Stimulated activated effector memory CD8-positive, alpha-beta T cell treated with anti-CD3 and anti-CD28 coated beads, Interleukin-12 subunit alpha, Interleukin-12 subunit beta, amount 100 ng/mL, for 72 hours (primary cell): ENCODE results near the gene MCM5.
A peak's percentile ranks its signal among the peaks of the same experiment; 100 is the strongest.

ENCODE experiments used
- ATAC-seq: fragments of 150-1000 bp; cut with Tn5 transposase; 2 replicates; pipeline ENCODE4 v1.10.0; 2021
- DNase-seq, 2 donors: peaks; one replicate each; pipeline ENCODE4 v3.0.0; 2021 to 2022; ENCODE audit warnings: low spot score in 2 of 2
- H3K27ac Mint-ChIP-seq: one replicate; pipeline ENCODE4 v1.8.0; 2022; ENCODE audit warnings: mild to moderate bottlenecking, mixed read lengths
- H3K36me3 Mint-ChIP-seq: one replicate; pipeline ENCODE4 v1.8.0; 2022; ENCODE audit warnings: mild to moderate bottlenecking, mixed read lengths
- H3K4me1 Mint-ChIP-seq: one replicate; pipeline ENCODE4 v1.8.0; 2022; ENCODE audit warnings: mixed read lengths
- H3K4me3 Mint-ChIP-seq: one replicate; pipeline ENCODE4 v1.8.0; 2022; ENCODE audit warnings: mild to moderate bottlenecking, mixed read lengths
- H3K9me3 Mint-ChIP-seq: one replicate; pipeline ENCODE4 v1.8.0; 2022; ENCODE audit warnings: mixed read lengths

Gene MCM5

DNA sequence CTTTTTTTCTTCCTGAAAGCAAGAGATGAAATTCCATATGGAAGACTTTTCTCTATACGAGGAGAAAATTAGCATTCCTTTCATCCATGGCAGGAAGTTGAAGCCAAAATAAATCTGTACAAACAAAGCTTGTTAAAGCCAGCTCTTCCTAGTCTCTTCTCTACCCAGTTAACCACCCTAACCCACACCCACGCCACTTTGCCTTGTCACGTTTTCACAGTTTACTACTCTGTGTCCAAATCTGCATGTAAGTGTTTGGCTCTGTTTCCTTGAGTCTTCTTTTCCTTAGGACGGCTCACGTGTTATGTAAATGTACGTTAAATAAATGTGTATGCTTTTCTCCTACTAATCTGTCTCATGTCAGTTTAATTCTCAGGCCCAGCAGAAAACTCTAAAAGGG lies 26.2 kb upstream of the MCM5 start:
- no peak overlapping the region for H3K4me3 Mint-ChIP-seq
- H3K36me3 Mint-ChIP-seq, result peaks cover 16% of the 10 kb centered on the region
- DNase-seq (no peak), ATAC-seq (no peak)
- H3K4me1 Mint-ChIP-seq, result peaks cover 23% of the 10 kb centered on the region
- no peak overlapping the region for H3K27ac Mint-ChIP-seq
- no peaks in the 10 kb centered on the region for H3K9me3 Mint-ChIP-seq

DNA sequence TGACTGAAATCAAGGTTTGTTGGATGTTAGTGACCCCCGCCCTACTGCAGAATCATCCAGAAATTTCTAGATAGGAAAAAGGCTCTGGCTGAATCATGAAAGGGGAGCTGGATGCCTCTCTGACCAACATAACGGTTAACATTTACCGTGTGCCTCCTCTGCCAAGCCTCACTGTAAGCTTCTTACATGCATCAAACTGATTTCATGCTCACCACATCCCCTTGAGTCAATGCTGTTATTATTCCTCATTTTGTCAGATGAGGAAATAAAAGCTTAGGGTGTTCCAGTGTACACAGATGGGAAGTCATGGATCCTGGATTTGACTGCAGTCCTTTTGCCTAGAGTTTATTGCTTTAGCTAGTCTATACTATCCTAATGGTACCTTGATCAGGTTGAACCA lies 24.9 kb upstream of the MCM5 start:
- ATAC-seq (no peak), DNase-seq (no peak)
- no peak overlapping the region for H3K27ac Mint-ChIP-seq
- no peak overlapping the region for H3K4me3 Mint-ChIP-seq
- no peaks in the 10 kb centered on the region for H3K9me3 Mint-ChIP-seq
- H3K36me3 Mint-ChIP-seq, result peaks cover 16% of the 10 kb centered on the region
- H3K4me1 Mint-ChIP-seq, result peaks cover 24% of the 10 kb centered on the region

DNA sequence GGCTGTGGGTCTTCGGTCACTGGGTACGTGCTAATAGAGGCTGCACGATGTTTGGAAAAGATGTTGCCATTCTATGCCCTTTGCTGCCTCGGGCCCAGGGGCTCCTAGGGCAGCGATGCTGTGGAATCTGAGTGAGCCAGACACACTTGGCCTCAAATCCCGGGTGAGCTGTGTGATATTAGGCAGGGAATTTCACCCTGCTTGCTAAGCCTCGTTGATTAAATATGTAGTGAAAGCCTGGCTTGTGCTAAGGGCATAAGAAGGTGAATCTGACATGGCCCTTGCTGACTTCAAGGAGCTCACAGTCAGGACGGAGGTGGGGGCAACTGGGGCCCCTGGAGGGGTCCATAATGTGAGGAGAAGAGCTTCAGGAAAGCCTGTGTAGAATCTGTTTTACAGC lies 24.4 kb upstream of the MCM5 start:
- Mint-ChIP-seq H3K36me3 (peaks cover 14% of the 10 kb centered on the region), H3K4me1 (peaks cover 29% of the 10 kb centered on the region), H3K27ac (peak overlapping the region; percentile 45), H3K4me3 (no peak overlapping the region), H3K9me3 (no peaks in the 10 kb centered on the region)
- DNase-seq, result no peak
- ATAC-seq, result no peak

DNA sequence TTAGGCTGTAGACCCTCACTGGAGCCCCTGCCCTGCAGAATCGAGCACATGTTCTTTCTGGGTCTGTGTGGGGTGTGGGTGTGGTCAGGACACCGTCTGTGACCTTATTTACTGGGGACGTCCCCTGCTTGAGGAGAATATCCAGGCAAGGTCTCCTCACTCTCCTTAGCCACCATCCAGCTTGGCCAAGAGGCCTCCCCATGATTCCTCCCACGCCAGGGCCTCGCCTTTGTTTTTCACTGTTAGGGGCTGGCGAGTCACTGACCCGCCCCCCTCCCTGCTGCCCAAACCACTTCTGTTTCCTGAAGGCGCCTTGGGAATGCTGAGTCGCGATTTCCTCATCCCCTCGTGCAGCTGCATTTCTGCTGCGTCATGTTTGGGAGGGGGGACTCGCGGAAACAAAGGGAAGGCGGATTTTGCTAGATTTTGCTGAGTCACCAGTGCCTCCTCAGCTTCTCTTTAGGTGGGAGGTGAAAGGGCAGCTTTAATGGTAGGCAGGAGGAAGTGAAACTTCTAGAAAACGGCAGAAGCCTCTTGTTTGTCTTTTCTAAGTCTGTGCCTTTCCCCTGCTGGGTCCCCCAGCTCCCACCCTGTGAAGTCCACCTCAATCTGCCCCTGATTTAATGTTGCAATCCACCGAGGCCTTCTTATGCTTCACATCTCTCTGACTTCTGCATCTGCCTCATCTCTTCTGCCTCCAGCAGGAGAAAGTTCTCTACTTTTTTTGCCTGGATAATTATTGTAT lies 23.0 kb upstream of the MCM5 start:
- DNase-seq (no peak), ATAC-seq (no peak)
- Mint-ChIP-seq H3K9me3 (no peaks in the 10 kb centered on the region), H3K4me3 (peak overlapping the region; percentile 27), H3K4me1 (peaks cover 36% of the 10 kb centered on the region), H3K36me3 (peaks cover 6% of the 10 kb centered on the region), H3K27ac (peak overlapping the region; percentile 86)

DNA sequence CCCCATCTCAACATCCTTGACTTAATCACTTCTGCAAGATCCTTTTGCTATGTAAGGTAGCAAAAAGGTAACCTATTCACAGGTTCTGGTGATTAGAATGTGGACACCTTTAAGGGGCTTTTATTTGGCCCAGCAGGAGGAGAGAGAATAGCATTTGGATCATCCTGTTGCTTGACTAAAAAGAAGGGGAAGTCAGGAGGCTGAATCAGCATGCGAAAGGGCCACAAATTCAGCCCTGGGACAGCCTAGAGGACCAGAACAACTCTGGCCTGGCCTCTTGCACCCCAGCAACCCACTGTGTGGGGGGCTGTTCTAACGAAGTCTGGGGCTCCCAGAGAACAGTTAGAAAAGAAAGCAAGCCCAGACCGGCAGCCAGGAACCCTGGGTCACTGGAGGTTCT lies 22.2 kb upstream of the MCM5 start:
- no peak for DNase-seq
- H3K27ac Mint-ChIP-seq, result peak overlapping the region; percentile 86
- H3K9me3 Mint-ChIP-seq, result no peaks in the 10 kb centered on the region
- ATAC-seq, result no peak
- H3K4me1 Mint-ChIP-seq, result peaks cover 31% of the 10 kb centered on the region
- peak overlapping the region; percentile 27 for H3K4me3 Mint-ChIP-seq
- no peaks in the 10 kb centered on the region for H3K36me3 Mint-ChIP-seq

DNA sequence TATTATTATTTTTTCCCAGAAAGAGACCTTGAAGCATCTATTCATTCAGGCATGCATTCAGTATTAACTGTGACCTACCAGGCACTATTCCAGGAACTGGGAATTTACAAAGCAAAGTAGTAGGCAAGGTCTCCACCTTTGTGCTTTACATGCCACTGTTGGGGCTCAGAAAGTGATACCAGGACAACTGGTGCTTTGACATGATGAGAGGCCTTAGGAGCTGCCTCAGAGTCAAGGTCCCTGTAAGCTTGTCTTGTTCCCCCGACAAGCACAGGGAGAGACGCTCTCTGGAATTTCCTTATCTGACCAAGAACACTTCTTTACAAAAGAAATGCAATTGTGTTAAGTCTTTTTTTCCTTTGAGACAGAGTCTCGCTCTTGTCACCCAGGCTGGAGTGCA lies 21.3 kb upstream of the MCM5 start:
- no peaks in the 10 kb centered on the region for H3K36me3 Mint-ChIP-seq
- H3K27ac Mint-ChIP-seq, result peak overlapping the region; percentile 86
- peaks cover 31% of the 10 kb centered on the region for H3K4me1 Mint-ChIP-seq
- no peaks in the 10 kb centered on the region for H3K9me3 Mint-ChIP-seq
- no peak for ATAC-seq
- DNase-seq, result no peak
- no peak overlapping the region for H3K4me3 Mint-ChIP-seq

DNA sequence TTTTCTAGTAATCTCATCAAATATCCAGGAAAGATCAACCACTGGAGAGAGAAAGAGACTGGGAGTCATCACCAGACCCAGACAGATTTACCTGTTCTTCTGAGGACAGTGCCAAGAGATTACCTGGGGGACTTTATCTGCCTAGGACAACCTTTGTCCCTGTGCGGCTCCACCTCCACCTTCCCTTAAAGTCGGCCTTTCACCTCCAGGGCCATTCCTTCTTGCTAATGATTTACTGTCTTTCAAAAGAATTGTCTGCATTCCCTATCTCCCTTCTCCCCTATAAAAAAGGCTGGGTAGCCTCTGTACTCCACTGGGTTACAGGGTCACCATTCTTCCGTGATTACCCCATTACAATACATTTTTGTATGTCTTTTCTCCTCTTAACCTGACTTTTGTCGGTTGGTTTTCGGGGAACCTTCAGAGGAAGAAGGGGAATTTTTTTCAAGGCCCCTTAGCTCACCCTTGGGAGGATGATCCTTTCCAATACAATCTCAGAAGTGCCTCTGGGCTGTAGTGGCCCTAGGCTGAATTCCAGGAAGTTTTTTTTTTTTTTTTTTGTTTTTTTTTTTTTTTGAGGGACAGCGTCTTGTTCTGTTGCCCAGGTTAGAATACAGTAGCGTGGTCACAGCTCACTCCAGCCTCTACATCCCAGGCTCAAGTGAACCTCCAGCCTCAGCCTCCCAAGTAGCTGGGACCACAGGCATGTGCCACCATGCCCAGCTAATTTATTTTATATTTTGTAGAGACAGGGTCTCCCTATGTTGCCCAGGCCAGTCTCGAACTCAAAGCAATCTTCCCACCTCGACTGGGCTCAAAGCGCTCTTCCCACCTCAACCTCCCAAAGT lies 20.6 kb upstream of the MCM5 start:
- Mint-ChIP-seq H3K4me1 (peaks cover 31% of the 10 kb centered on the region), H3K27ac (no peak overlapping the region), H3K36me3 (no peaks in the 10 kb centered on the region), H3K9me3 (no peaks in the 10 kb centered on the region), H3K4me3 (peak overlapping the region; percentile 67)
- DNase-seq (no peak), ATAC-seq (no peak)

DNA sequence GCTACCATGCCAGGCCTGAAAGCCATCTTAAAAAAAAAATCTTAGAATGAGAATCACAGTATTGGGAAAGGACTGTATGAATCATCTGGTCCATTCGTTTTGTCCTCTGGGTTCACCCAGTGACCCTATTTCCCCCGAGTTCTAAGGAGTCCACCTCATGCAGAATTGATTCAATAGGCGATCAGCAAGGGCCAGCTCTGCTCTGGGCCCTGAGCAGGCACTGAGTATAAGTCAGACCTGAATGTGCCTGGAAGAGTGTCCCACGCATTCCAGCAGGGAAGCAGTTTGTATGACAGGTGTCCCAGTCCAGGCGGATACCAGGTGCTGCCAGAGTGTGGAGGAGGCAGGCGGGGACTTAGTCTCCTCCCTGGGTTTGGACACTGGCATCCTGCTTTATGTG lies 19.9 kb upstream of the MCM5 start:
- H3K27ac Mint-ChIP-seq, result peak overlapping the region; percentile 43
- no peaks in the 10 kb centered on the region for H3K36me3 Mint-ChIP-seq
- no peak for ATAC-seq
- DNase-seq, result no peak
- no peaks in the 10 kb centered on the region for H3K9me3 Mint-ChIP-seq
- peak overlapping the region; percentile 67 for H3K4me3 Mint-ChIP-seq
- peaks cover 31% of the 10 kb centered on the region for H3K4me1 Mint-ChIP-seq

DNA sequence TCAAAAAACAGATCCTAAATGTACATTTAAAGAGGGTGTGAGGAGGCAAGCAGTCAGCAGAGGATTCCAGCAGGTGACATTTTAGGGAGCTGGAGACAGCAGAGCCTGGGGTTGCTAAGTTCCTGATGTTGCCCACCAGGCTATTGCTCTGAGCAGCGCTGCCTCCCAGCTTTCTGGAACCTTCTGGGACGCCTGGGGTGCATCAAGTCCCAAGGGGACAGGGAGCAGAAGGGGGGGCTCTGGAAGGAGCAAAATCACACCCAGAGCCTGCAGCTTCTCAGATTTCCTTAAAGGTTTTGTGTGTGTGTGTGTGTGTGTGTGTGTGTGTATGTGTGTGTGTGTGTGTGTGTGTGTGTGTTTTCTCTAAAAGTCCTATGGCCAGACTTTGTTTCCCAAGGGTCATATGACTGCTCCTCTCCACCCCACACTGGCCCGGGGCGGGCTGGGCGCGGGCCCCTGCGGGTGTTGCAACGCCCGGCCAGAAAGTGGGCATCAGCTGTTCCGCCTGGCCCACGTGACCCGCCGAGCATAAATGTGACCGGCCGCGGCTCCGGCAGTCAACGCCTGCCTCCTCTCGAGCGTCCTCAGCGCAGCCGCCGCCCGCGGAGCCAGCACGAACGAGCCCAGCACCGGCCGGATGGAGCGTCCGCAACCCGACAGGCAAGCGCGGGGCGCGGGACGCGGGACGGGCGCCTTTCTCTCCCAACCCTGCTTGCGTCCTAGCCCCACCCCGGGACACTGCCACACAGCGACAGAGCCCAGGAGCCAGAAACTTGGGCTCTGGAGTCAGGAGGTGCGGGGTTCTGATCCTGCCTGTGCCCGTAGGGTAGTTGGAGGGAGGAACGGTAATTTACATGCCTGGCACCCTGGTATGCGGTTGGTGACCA lies 19.2 kb upstream of the MCM5 start, which contains the start of gene HMOX1:
Gene HMOX1 (plus strand): TSS at position 560 of the 887 bp plus-strand sequence. CDS start 78 bp downstream, at position 638.
- H3K9me3 Mint-ChIP-seq, result no peaks in the 10 kb centered on the region
- ATAC-seq (peak; percentile 91), DNase-seq (peak; percentile 60 to 79)
- H3K36me3 Mint-ChIP-seq, result no peaks in the 10 kb centered on the region
- H3K27ac Mint-ChIP-seq, result peak within 1 kb of the TSS; percentile 43
- peaks cover 31% of the 10 kb centered on the region for H3K4me1 Mint-ChIP-seq
- H3K4me3 Mint-ChIP-seq, result peak within 1 kb of the TSS; percentile 67

DNA sequence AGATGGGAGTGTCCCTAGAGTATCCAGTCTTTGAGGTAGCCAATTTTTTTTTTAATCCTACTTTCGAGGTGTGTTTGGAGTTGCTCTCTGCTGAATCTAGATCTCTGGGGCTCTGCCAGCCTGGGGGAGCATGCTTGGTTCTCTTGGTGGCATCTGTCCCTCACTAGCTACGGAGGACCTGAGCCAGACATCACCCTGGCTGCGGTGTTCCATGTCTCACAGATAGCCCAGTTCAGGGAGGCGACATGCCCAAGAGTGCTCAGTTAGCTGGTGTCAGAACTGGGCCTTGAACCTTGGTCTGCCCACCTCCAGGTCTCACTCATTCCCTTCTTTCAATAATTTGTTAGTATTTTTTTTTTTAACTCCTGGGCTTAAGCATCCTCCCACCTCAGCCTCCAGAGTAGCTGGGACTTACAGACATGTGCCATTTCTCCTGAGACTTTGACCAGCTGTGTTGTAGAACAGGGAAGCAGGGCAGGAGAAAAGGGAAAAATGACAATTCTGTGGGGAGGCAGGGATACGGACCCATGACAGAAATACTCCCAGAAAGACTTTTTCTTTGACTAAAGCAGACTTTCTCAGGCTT lies 18.4 kb upstream of the MCM5 start:
- no peak for DNase-seq
- no peak for ATAC-seq
- H3K4me1 Mint-ChIP-seq, result peaks cover 29% of the 10 kb centered on the region
- H3K4me3 Mint-ChIP-seq, result peak overlapping the region; percentile 67
- H3K9me3 Mint-ChIP-seq, result no peaks in the 10 kb centered on the region
- H3K27ac Mint-ChIP-seq, result peak overlapping the region; percentile 43
- no peaks in the 10 kb centered on the region for H3K36me3 Mint-ChIP-seq

DNA sequence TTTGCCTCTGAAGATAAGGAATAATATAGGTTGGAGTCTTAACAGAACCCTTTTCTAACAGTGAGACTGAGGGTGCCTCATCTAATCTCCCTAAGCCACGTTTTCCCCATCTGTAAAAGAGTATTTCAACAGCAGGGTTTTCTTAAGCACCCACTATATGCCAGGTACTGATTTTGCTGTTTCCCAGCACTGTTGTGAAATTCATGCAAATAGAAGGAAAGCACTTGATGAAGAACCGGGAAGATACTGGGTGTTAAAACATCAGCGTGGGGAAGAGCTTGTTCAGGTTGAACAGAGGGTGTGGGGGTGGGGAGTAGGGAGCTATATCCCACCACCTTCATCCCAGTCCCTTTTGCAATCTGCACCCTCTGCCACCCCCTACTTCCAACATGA lies 16.3 kb upstream of the MCM5 start:
- no peak overlapping the region for H3K4me3 Mint-ChIP-seq
- no peaks in the 10 kb centered on the region for H3K9me3 Mint-ChIP-seq
- DNase-seq (no peak), ATAC-seq (no peak)
- no peaks in the 10 kb centered on the region for H3K36me3 Mint-ChIP-seq
- peaks cover 16% of the 10 kb centered on the region for H3K4me1 Mint-ChIP-seq
- no peak overlapping the region for H3K27ac Mint-ChIP-seq

DNA sequence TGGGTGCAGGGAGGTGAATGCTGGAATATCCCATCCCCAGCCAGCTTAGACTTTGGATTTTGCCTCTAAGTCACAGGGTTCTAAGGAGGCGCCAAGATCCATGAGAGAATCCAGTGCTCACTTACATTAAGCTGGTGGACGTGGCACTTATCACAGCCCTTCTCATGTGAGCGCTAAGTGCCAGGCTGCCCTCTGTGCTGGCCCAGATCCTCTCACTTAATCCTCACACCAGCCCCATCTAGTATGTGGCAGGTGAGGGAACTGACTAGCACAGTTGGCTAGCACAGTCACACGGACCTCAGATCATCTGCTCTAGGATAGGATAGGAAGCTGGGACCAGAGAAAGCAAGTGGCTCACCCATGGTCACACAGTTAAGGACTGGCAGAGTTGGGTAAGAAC lies 15.4 kb upstream of the MCM5 start:
- peaks cover 16% of the 10 kb centered on the region for H3K4me1 Mint-ChIP-seq
- H3K27ac Mint-ChIP-seq, result no peak overlapping the region
- H3K9me3 Mint-ChIP-seq, result no peaks in the 10 kb centered on the region
- H3K36me3 Mint-ChIP-seq, result peaks cover 3% of the 10 kb centered on the region
- DNase-seq (no peak), ATAC-seq (no peak)
- H3K4me3 Mint-ChIP-seq, result no peak overlapping the region

DNA sequence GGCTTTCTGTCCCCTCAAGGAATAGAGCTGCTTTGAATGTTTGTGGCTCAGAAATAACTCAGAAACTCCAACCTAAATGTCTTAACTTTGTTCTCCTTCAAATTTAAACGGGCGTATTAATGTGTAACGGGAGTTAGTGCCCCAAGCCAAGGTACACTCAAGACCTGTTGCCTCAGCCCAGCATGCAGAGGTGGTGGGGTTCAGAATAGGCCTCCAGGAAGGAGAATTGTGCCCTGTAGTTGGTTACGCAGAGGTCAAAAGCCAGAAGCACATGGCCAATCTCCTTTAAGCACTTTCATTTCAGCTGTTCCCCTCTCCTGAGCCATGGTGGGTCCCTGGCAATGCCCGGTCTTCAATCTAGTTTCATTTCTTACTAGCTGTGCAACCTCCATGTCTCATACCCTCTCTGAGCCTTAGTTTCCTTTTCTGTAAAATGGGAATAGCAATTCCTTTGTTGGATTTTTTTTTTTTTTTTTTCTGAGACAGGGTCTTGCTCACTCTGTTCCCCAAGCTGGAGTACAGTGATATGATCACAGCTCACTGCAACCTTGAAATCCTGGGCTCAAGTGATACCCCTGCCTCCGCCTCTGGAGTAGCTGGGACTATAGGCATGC lies 14.9 kb upstream of the MCM5 start:
- no peak for ATAC-seq
- DNase-seq, result no peak

DNA sequence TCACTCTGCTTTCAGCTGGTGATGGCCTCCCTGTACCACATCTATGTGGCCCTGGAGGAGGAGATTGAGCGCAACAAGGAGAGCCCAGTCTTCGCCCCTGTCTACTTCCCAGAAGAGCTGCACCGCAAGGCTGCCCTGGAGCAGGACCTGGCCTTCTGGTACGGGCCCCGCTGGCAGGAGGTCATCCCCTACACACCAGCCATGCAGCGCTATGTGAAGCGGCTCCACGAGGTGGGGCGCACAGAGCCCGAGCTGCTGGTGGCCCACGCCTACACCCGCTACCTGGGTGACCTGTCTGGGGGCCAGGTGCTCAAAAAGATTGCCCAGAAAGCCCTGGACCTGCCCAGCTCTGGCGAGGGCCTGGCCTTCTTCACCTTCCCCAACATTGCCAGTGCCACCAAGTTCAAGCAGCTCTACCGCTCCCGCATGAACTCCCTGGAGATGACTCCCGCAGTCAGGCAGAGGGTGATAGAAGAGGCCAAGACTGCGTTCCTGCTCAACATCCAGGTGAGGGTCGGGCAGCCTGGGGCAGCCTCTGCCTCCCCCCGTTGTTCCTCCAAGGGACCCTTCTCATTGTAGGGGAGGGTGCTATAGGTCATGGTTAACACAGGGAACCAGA lies 13.2 kb upstream of the MCM5 start:
- no peak overlapping the region for H3K27ac Mint-ChIP-seq
- peaks cover 1% of the 10 kb centered on the region for H3K4me1 Mint-ChIP-seq
- ATAC-seq (peak; percentile 24), DNase-seq (no peak)
- no peak overlapping the region for H3K4me3 Mint-ChIP-seq
- H3K36me3 Mint-ChIP-seq, result peaks cover 11% of the 10 kb centered on the region
- no peaks in the 10 kb centered on the region for H3K9me3 Mint-ChIP-seq

More for the DNA sequence above, 14.9 kb upstream of the MCM5 start:
- Mint-ChIP-seq H3K4me3 (no peak overlapping the region), H3K4me1 (peaks cover 15% of the 10 kb centered on the region), H3K9me3 (no peaks in the 10 kb centered on the region), H3K27ac (no peak overlapping the region), H3K36me3 (peaks cover 8% of the 10 kb centered on the region)
